GM04504 (cell line): Measurements from ENCODE around the gene NFAT5.
"Not testable (repeated sequence)": the region's sequence is repeated elsewhere in the genome, so short reads cannot be mapped to it uniquely, and the experiment has no call there.

ENCODE experiments used
- DNase-seq: peaks from one replicate; pipeline ENCODE4 v3.0.0-alpha.2; 2012; ENCODE audit warnings: low read depth

Gene NFAT5

GRCh38 chr16:69553332-69553731 lies 12.4 kb upstream of the NFAT5 start:
- DNase-seq = no peak

- DNase-seq = no peak
Measured at GRCh38 chr16:69554495-69554894, 11.3 kb upstream of the NFAT5 start.

GRCh38 chr16:69555437-69555836 lies 10.3 kb upstream of the NFAT5 start:
- DNase-seq = no peak

- DNase-seq = no peak
Measured at GRCh38 chr16:69555867-69556266, 9.9 kb upstream of the NFAT5 start.

GRCh38 chr16:69559164-69559563 lies 6.6 kb upstream of the NFAT5 start:
- DNase-seq = no peak

GRCh38 chr16:69561367-69561766 lies 4.4 kb upstream of the NFAT5 start:
- DNase-seq = not testable (repeated sequence)

GRCh38 chr16:69561901-69562300 lies 3.9 kb upstream of the NFAT5 start:
- DNase-seq = no peak

- no peak for DNase-seq
Measured at GRCh38 chr16:69562813-69563212, 3.0 kb upstream of the NFAT5 start.

- DNase-seq = no peak
Measured at GRCh38 chr16:69563605-69564580, 1.9 kb upstream of the NFAT5 start.

GRCh38 chr16:69564845-69565670 lies 708 bp upstream of the NFAT5 start:
- no peak for DNase-seq

GRCh38 chr16:69566240-69566980 lies 644 bp downstream of the NFAT5 start:
- no peak for DNase-seq

- no peak for DNase-seq
Measured at GRCh38 chr16:69566981-69567680, 1.4 kb downstream of the NFAT5 start.

GRCh38 chr16:69568676-69569075 lies 2.9 kb downstream of the NFAT5 start:
- DNase-seq = no peak

- DNase-seq = not testable (repeated sequence)
Measured at GRCh38 chr16:69578771-69579170, 13.0 kb downstream of the NFAT5 start.

- no peak for DNase-seq
Measured at GRCh38 chr16:69579783-69580481, 14.2 kb downstream of the NFAT5 start.

- DNase-seq = no peak
Measured at GRCh38 chr16:69581297-69581696, 15.5 kb downstream of the NFAT5 start.

GRCh38 chr16:69584493-69584892 lies 18.7 kb downstream of the NFAT5 start:
- not testable (repeated sequence) for DNase-seq

- no peak for DNase-seq
Measured at GRCh38 chr16:69589434-69590269, 23.9 kb downstream of the NFAT5 start.

GRCh38 chr16:69590590-69590989 lies 24.8 kb downstream of the NFAT5 start:
- DNase-seq = no peak

- DNase-seq = no peak
Measured at GRCh38 chr16:69593751-69594255, 28.0 kb downstream of the NFAT5 start.
